H1 (cell line): ENCODE measurements around the gene MAP3K3. TPM values are rescaled to one million over a fixed set of nuclear protein-coding genes. Genes with fewer than 3 reads are reported as not detected.

Experiments used
- CTCF ChIA-PET: fragments of 300-600 bp; sonication (Branson Sonifier 250); formaldehyde crosslinking; loops from one replicate; lab custom pipeline; 2021; ENCODE audit not compliant: partially characterized antibody; lab: Charles Lee
- POLR2A ChIA-PET: fragments of 300-600 bp; sonication (Branson Sonifier 250); formaldehyde crosslinking; loops from one replicate; lab custom pipeline; 2021; ENCODE audit warnings: inconsistent platforms; ENCODE audit not compliant: partially characterized antibody; lab: Charles Lee
- DNase-seq, 2 experiments: peaks; one replicate each; pipeline versions ENCODE4 v3.0.0 to v3.0.0-alpha.2; 2010 to 2022; ENCODE audit warnings: low spot score in 2 of 2, low read depth in 1 of 2, mixed read lengths in 1 of 2
- FAIRE-seq: peaks from 2 replicates; lab custom pipeline; 2011; peaks lifted over from hg19 to GRCh38; lab: Jason Lieb, UNC
- H2AFZ ChIP-seq: 2 replicates; pipeline ENCODE4 v1.8.1; 2012; ENCODE audit warnings: low read length, inconsistent platforms
- H2AK5ac ChIP-seq: 2 replicates; pipeline ENCODE4 v1.6.1; 2013; ENCODE audit warnings: low read depth, low read length
- H2BK120ac ChIP-seq: replicated peaks from 2 replicates; pipeline ENCODE3; 2013; ENCODE audit warnings: low read depth, low read length, inconsistent platforms
- H2BK12ac ChIP-seq: 2 replicates; pipeline ENCODE4 v1.6.1; 2013; ENCODE audit warnings: low read depth, low read length
- H2BK15ac ChIP-seq: 2 replicates; pipeline ENCODE4 v1.6.1; 2013; ENCODE audit warnings: low read length
- H2BK20ac ChIP-seq: 2 replicates; pipeline ENCODE4 v1.6.1; 2013; ENCODE audit warnings: low read length
- H2BK5ac ChIP-seq: 2 replicates; pipeline ENCODE4 v1.6.1; 2013; ENCODE audit warnings: low read depth, low read length
- H3K14ac ChIP-seq: 2 replicates; pipeline ENCODE4 v1.6.1; 2013; ENCODE audit warnings: inconsistent platforms; ENCODE audit not compliant: insufficient read length
- H3K18ac ChIP-seq: 2 replicates; pipeline ENCODE4 v1.6.1; 2013; ENCODE audit warnings: low read length; ENCODE audit errors: extremely low read depth
- H3K23ac ChIP-seq: 2 replicates; pipeline ENCODE4 v1.6.1; 2013; ENCODE audit warnings: inconsistent platforms; ENCODE audit not compliant: insufficient read length
- H3K23me2 ChIP-seq: 2 replicates; pipeline ENCODE4 v1.6.1; 2013; ENCODE audit warnings: low read depth, low read length
- H3K27ac ChIP-seq: 2 replicates; pipeline ENCODE4 v1.6.1; 2011; ENCODE audit warnings: low read depth, low read length, inconsistent platforms
- H3K27me3 ChIP-seq, 4 experiments: replicated peaks in 1 of 4; 1 replicate in 1 of 4; 2 replicates in 3 of 4; pipeline versions ENCODE4 v1.6.1 to v1.8.1; 2011 to 2013; ENCODE audit warnings: low read length in 3 of 4, mild to moderate bottlenecking in 3 of 4, inconsistent platforms in 2 of 4, mixed read lengths in 2 of 4, moderate library complexity in 1 of 4; ENCODE audit not compliant: control insufficient read depth in 3 of 4, insufficient read depth in 3 of 4; ENCODE audit errors: extremely low read depth in 1 of 4
- H3K36me3 ChIP-seq, 4 experiments: 2 replicates each; pipeline versions ENCODE4 v1.6.1 to v1.8.1; 2011 to 2013; ENCODE audit warnings: mild to moderate bottlenecking in 4 of 4, low read length in 3 of 4, moderate library complexity in 2 of 4, control low read depth in 1 of 4, inconsistent platforms in 1 of 4; ENCODE audit not compliant: insufficient read depth in 4 of 4, control insufficient read depth in 2 of 4
- H3K4ac ChIP-seq: replicated peaks from 2 replicates; pipeline ENCODE3; 2013; ENCODE audit warnings: low read length, low read depth, mixed read lengths, inconsistent platforms; ENCODE audit not compliant: insufficient read length
- H3K4me1 ChIP-seq, 4 experiments: replicated peaks in 1 of 4; 1 replicate in 1 of 4; 2 replicates in 3 of 4; pipeline versions ENCODE4 v1.6.1 to v1.8.1; 2011 to 2013; ENCODE audit warnings: low read length in 3 of 4, inconsistent platforms in 2 of 4, mixed read lengths in 1 of 4; ENCODE audit not compliant: insufficient read depth in 4 of 4, control insufficient read depth in 3 of 4
- H3K4me2 ChIP-seq, 2 experiments: 2 replicates each; pipeline versions ENCODE4 v1.6.1 to v1.8.1; 2011 to 2013; ENCODE audit warnings: low read depth in 2 of 2, low read length in 2 of 2, control low read depth in 1 of 2, inconsistent platforms in 1 of 2, mild to moderate bottlenecking in 1 of 2; ENCODE audit not compliant: insufficient read depth in 1 of 2
- H3K4me3 ChIP-seq, 4 experiments: fragments of 200-600, 300-600 bp in 1 of 4; sonication (generic), shearing (Covaris generic), sonication (Bioruptor Twin) in 1 of 4; 2 replicates each; pipeline versions ENCODE4 v1.5.1 to v1.8.1; 2011 to 2016; ENCODE audit warnings: low read length in 4 of 4, low read depth in 3 of 4, control low read depth in 2 of 4, inconsistent platforms in 2 of 4, mild to moderate bottlenecking in 2 of 4, mixed read lengths in 1 of 4, moderate library complexity in 1 of 4; ENCODE audit not compliant: insufficient read depth in 2 of 4; ENCODE audit errors: extremely low read depth in 1 of 4
- H3K56ac ChIP-seq: replicated peaks from 2 replicates; pipeline ENCODE3; 2013; ENCODE audit warnings: low read depth, mild to moderate bottlenecking, mixed read lengths, low read length, inconsistent platforms; ENCODE audit not compliant: insufficient read length
- H3K79me1 ChIP-seq: 2 replicates; pipeline ENCODE4 v1.6.1; 2013; ENCODE audit warnings: low read depth, low read length, control low read depth
- H3K79me2 ChIP-seq, 2 experiments: 2 replicates each; pipeline versions ENCODE4 v1.6.1 to v1.8.1; 2012 to 2013; ENCODE audit warnings: low read length in 2 of 2, mild to moderate bottlenecking in 2 of 2, inconsistent platforms in 1 of 2; ENCODE audit not compliant: insufficient read depth in 2 of 2, control insufficient read depth in 1 of 2
- H3K9ac ChIP-seq, 4 experiments: replicated peaks in 1 of 4; 1 replicate in 1 of 4; 2 replicates in 3 of 4; pipeline versions ENCODE4 v1.6.1 to v1.8.1; 2011 to 2013; ENCODE audit warnings: low read depth in 3 of 4, low read length in 3 of 4, control low read depth in 2 of 4, mild to moderate bottlenecking in 2 of 4, moderate library complexity in 2 of 4, inconsistent platforms in 1 of 4; ENCODE audit errors: extremely low read depth in 1 of 4
- H3K9me3 ChIP-seq, 2 experiments: 2 replicates each; pipeline versions ENCODE4 v1.6.1 to v1.8.1; 2012 to 2013; ENCODE audit warnings: mild to moderate bottlenecking in 2 of 2, moderate library complexity in 2 of 2, control low read depth in 1 of 2, inconsistent platforms in 1 of 2, low read depth in 1 of 2, low read length in 1 of 2, mixed read lengths in 1 of 2; ENCODE audit not compliant: insufficient read depth in 2 of 2
- H4K20me1 ChIP-seq, 2 experiments: replicated peaks in 1 of 2; 2 replicates each; pipeline versions ENCODE3 to v1.8.1; 2011 to 2013; ENCODE audit warnings: inconsistent platforms in 2 of 2, low read length in 2 of 2, mild to moderate bottlenecking in 1 of 2; ENCODE audit not compliant: insufficient read depth in 2 of 2, control insufficient read depth in 1 of 2
- H4K5ac ChIP-seq: 2 replicates; pipeline ENCODE4 v1.6.1; 2013; ENCODE audit warnings: low read length, low read depth, mixed read lengths, inconsistent platforms; ENCODE audit not compliant: insufficient read length
- H4K8ac ChIP-seq: 2 replicates; pipeline ENCODE4 v1.8.0; 2013; ENCODE audit warnings: mild to moderate bottlenecking, moderate library complexity, low read length, inconsistent platforms; ENCODE audit not compliant: insufficient read depth; ENCODE audit errors: extremely low read depth
- H4K91ac ChIP-seq: replicated peaks from 2 replicates; pipeline ENCODE3; 2013; ENCODE audit warnings: low read length, mixed read lengths, inconsistent platforms; ENCODE audit not compliant: insufficient read length
- ASH2L ChIP-seq: fragments of 200-600, 300-600 bp; sonication (generic); IDR thresholded peaks from one replicate; pipeline ENCODE4 v1.7.1; 2017; ENCODE audit warnings: low read length
- ATF3 ChIP-seq: IDR thresholded peaks from 2 replicates; pipeline ENCODE4 v1.6.1; 2011; ENCODE audit warnings: low read depth, mild to moderate bottlenecking, low read length; ENCODE audit not compliant: insufficient read depth
- BCL11A ChIP-seq, 2 experiments: IDR thresholded peaks; one replicate each; pipeline ENCODE4 v1.6.1; 2011; ENCODE audit warnings: low read depth in 2 of 2, low read length in 2 of 2, mild to moderate bottlenecking in 2 of 2
- FOSL1 ChIP-seq: IDR thresholded peaks from 2 replicates; pipeline ENCODE4 v1.6.1; 2011; ENCODE audit warnings: mild to moderate bottlenecking, low read depth, low read length, moderate library complexity; ENCODE audit not compliant: insufficient read depth
- GTF2F1 ChIP-seq: IDR thresholded peaks from 2 replicates; pipeline ENCODE4 v1.6.1; 2012; ENCODE audit warnings: low read depth, low read length, improper control_type of control experiment, borderline replicate concordance
- HDAC6 ChIP-seq: IDR thresholded peaks from one replicate; pipeline ENCODE4 v1.7.1; 2012; ENCODE audit warnings: low read depth, mild to moderate bottlenecking, inconsistent platforms, low read length, moderate library complexity
- MAFK ChIP-seq: IDR thresholded peaks from 2 replicates; pipeline ENCODE4 v1.6.1; 2012; ENCODE audit warnings: low read depth, mild to moderate bottlenecking, improper control_type of control experiment, low read length
- NANOG ChIP-seq: IDR thresholded peaks from 2 replicates; pipeline ENCODE4 v1.6.1; 2011; ENCODE audit warnings: low read length, low read depth, mild to moderate bottlenecking, inconsistent platforms; ENCODE audit not compliant: insufficient read depth, poor library complexity, severe bottlenecking
- RFX5 ChIP-seq: IDR thresholded peaks from 2 replicates; pipeline ENCODE4 v1.6.1; 2011; ENCODE audit warnings: low read depth, low read length, improper control_type of control experiment, borderline replicate concordance
- SIRT6 ChIP-seq: IDR thresholded peaks from one replicate; pipeline ENCODE4 v1.7.1; 2012; ENCODE audit warnings: low read length, inconsistent platforms
- SIX5 ChIP-seq: IDR thresholded peaks from 2 replicates; pipeline ENCODE4 v1.6.1; 2011; ENCODE audit warnings: mild to moderate bottlenecking, low read depth, low read length
- SP1 ChIP-seq: IDR thresholded peaks from 2 replicates; pipeline ENCODE4 v1.6.1; 2011; ENCODE audit warnings: low read depth, low read length
- USF2 ChIP-seq: IDR thresholded peaks from 2 replicates; pipeline ENCODE4 v1.6.1; 2011; ENCODE audit warnings: low read length, improper control_type of control experiment
- WGBS, 2 experiments: shearing (Covaris generic) in 1 of 2; methylation state at CpG; one replicate each; pipeline versions ENCODE4 v1.1.6 to v1.1.7; 2013 to 2015; ENCODE audit warnings: low lambda C conversion rate in 2 of 2, mixed read lengths in 2 of 2, inconsistent platforms in 1 of 2, low coverage in 1 of 2, missing lambda C conversion rate in 1 of 2; ENCODE audit not compliant: insufficient replicate concordance in 2 of 2, insufficient coverage in 1 of 2, insufficient read length in 1 of 2; ENCODE audit errors: extremely low coverage in 1 of 2, missing lambda C conversion rate in 1 of 2; 5-methylcytosine and 5-hydroxymethylcytosine counted together
- polyA plus RNA-seq, 7 experiments: library from polyadenylated mRNA; depleted of rRNA in 3 of 7; stranded (reverse) in 5 of 7; unstranded in 2 of 7; fragments of >200 nt in 5 of 7; fragments of 200-250 nt in 2 of 7; gene quantifications; 1 replicate in 5 of 7; 2 replicates in 1 of 7; 4 replicates in 1 of 7; pipeline versions ENCODE4 v1.2.1 to v1.2.3, GENCODE V29; 2011 to 2013; ENCODE audit warnings: missing spikeins in 2 of 7, mixed read lengths in 2 of 7
- total RNA-seq: library from RNA; stranded (reverse); fragmentation: NEBNext Ultra II Directional; extraction: Animal tissue kit (Norgen Biotek cat#: 25700); gene quantifications from 2 replicates; pipeline ENCODE4 v1.2.1, GENCODE V29; 2021

MAP3K3 gene
- total and polyA plus RNA-seq, 2 of the 8 experiments (the other 6 are each of a cell fraction or from before 2014, with no cell fraction given), result 10.3 to 21.0 TPM

- H3K79me2 ChIP-seq, result no peaks in the 10 kb centered on the region
- WGBS, 2 experiments, result 90% methylated on average over 2 of the region's 2 CpGs; no CpG with 5 or more reads in 1 of the 2 experiments
- no peak overlapping the region for H3K18ac ChIP-seq
- H2BK20ac ChIP-seq, result no peak overlapping the region
- no peak for DNase-seq
- no peak overlapping the region for H2BK120ac ChIP-seq
- no peak overlapping the region for H2BK15ac ChIP-seq
- H3K23me2 ChIP-seq, result no peaks in the 10 kb centered on the region
- no peak overlapping the region for H2AK5ac ChIP-seq
- no peak overlapping the region for H3K4me2 ChIP-seq
- no peak overlapping the region for H4K8ac ChIP-seq
- H3K4me3 ChIP-seq, result no peak overlapping the region
- no peak overlapping the region for H2BK5ac ChIP-seq
- no peak overlapping the region for H3K23ac ChIP-seq
- no peaks in the 10 kb centered on the region for H3K27me3 ChIP-seq
- H4K20me1 ChIP-seq, result no peaks in the 10 kb centered on the region
- no peaks in the 10 kb centered on the region for H3K79me1 ChIP-seq
- H3K9ac ChIP-seq, result no peak overlapping the region
- no peak overlapping the region for H2BK12ac ChIP-seq
- H3K14ac ChIP-seq, result no peak overlapping the region
- no peak overlapping the region for H3K27ac ChIP-seq
- POLR2A ChIA-PET, result interaction anchor here (0.7 to 0.9 kb wide), 2 partner anchors 11 to 20 kb away, joined by 3 to 4 read pairs; partner anchors contain the start of gene STRADA
- no peak overlapping the region for H3K4ac ChIP-seq
- H4K91ac ChIP-seq, result no peak overlapping the region
- no peak overlapping the region for H4K5ac ChIP-seq
- CTCF ChIA-PET, result interaction anchor here (0.6 kb wide), 1 partner anchor 62 kb away, joined by 3 read pairs; no protein-coding TSS in a partner anchor
- H3K4me1 ChIP-seq, result no peaks in the 10 kb centered on the region
- H3K36me3 ChIP-seq, result peaks cover 0 to 14% (median 2%) of the 10 kb centered on the region in 4 experiments; a peak in 2 of 8 replicates
- no peaks in the 10 kb centered on the region for H3K9me3 ChIP-seq
- no peak overlapping the region for H3K56ac ChIP-seq
- no peak overlapping the region for H2AFZ ChIP-seq
- FAIRE-seq, result no peak
- TF ChIP-seq SIX5 (no peak), RFX5 (no peak), SP1 (no peak), USF2 (no peak), MAFK (no peak), FOSL1 (no peak), SIRT6 (no peak), GTF2F1 (no peak), BCL11A (IDR thresholded peaks at IDR 0.05; ENCODE audit: low read depth in 2 of 2, low read length in 2 of 2) (no peak), ATF3 (no peak), ASH2L (no peak), HDAC6 (no peak), NANOG (no peak)
Measured at GRCh38 chr17:63722403-63722802, 100.2 kb downstream of the MAP3K3 start.
